Hippocampal formation (tissue), 2 donors: ENCODE data around the gene LTV1.

Source experiments
- DNase-seq, 2 donors: peaks; one replicate each; lab custom pipeline; 2025; lab: John Stamatoyannopoulos, UW

The LTV1 gene

DNA sequence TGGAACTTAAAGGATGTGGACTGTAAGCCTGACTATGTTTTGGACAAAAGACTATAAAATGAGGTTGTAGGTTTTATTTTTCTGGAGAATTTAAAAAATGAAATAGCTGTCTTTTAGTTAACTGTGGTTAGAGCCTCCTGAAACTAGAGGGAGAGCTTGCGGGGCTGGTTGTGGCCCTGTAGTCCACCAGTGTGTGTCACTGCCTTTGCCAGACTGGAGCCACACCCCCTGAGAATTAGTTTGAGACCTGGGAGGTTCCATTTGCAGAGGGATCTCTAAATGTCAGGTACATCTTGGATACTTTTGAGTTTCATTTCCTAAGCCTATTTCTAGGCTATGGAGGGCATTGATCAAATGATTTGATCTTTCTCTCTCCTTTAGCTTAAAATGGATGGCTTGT is 42.0 kb downstream of the LTV1 start:
- DNase-seq: no peak

DNA sequence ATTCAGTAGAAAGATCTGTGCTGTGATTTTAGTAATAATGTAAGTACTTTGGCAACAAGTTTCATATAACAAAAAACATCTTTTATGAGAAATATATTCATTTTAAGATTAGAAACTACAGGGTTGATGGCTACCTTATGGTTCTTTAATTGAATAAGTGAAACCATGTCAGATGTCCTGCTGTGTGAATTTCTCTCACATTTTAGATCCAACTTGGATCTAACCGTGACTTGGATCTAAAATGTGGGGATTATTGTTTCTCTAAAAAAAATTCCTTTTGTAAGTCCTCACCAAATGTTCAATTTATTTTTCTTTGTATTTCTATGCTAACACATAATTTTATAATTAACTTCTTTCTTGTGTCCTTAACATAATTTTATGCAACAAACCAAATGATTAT is 51.5 kb downstream of the LTV1 start:
- no peak for DNase-seq

DNA sequence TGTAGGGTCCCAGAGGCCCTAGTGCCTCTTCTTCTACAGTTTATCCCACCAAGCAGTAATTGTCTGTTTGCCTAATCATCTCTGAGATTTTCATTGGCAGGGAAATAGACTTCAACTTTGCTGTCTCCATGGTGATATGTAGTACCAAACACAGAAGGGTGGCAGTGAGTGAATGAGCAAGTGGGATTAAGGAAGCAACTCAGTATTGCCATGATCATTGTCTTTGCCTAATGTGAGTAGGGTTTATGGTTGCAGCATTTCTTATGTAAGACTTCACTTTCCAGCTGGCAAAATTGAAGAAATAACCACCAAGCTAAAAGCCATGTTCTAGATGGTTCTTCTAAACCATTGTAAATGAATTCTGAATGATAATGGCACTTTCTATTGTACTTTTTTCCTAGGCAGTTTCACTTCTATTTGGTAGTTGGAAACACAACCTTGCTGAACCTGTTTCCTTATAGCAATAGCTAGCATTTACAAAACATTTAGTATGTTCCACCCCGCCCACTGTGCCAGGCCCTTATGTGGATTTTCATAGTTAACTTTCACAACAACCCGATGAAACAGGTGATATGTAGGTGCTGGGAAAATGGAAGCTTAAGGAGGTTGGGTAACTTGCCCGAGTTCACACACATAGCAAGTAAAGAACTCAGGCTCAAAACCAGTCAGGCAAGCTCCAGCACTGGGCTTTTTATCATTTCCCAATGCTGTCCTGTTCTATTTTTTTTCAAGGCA is 53.2 kb downstream of the LTV1 start:
- no peak for DNase-seq

DNA sequence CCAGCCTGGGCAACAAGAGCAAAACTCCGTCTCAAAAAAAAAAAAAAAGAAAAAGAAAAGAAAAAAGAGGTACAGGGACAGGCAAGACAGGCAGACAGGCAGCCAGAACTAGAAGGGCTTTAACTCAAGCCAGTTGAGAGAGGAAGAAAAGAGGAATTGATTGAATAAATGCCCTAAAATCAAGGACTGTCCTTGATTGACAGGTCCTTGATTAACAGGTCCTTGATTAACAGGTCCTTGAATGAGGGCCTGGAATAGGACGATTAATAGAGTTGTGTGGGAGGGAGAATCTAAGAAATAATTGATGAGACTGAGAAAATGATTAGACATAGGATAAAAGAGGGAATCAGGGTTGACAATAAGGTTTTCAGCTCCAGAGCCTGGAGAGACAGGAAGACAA is 57.2 kb downstream of the LTV1 start:
- DNase-seq: no peak

DNA sequence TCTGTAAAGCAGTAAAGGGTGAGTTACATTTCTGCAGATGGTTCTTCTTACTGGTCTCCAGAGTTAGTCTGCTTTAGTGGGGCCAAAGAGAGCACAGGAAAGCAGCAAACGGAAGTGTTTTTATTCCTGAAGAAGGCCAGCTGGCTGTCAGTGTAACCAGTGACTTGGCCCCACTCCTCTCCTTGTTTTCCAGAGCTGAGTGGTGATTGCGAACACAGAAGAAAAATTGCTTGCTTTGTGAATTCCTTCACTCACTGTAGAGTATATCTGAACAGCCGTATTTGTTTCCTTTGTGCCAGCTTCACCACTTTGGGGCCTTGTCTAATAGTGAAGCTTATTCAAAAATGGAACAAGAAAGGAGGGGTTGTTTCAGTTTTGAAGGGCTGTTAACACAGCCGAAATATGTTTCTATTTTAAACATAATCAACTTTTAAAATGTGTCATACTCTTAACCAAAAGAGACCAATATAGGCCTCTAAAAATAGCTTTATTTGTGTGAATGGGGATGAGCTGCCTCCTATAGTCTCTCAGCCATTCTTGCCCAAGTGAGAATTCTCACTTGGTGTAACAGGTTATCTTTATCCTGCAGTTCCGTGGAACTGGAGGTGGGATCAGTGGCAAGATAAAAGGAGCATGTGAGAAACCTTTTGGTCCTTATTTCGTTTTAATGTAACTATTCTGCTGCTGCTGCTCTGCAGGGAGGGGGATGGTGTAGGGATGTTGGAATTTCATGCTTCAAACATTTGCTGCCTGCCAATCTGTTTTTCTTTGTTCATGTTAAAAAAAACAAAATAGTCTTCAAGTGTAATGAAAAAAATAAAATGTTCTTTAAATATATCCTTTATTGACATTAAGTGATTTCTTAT is 59.0 kb downstream of the LTV1 start:
- DNase-seq: no peak

DNA sequence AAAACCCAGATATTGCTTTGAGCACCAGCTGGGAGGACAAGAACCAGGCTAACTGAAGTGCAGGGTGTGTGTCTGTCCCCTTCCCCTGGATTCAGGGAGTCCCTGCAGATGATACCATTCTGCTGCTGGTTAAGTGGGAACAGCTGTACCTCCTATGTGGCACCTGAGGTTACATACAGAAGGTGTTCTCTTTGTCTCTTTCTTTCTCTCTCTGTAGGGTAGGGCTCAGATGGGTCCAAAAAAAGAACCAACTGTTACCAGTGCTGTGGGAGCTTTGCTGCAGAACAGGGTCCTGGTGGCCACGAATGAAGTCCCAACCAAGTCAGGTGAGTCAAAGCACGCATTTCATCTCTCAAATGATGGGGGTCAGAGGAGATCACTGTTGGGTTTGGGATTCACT is 59.7 kb downstream of the LTV1 start:
- no peak for DNase-seq

DNA sequence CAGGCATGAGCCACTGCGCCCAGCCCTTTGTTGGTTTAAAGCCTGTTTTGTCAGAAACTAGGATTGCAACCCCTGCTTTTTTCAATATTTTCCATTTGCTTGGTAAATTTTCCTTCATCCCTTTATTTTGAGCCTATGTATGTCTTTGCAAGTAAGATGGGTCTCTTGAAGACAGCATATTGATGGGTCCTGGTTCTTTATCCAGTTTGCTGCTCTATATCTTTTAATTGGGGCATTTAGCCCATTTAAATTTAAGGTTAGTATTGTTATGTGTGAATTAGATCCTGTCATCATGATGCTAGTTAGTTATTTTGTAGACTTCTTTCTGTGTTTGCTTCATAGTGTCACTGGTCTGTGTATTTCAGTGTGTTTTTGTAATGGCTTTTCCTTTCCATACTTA is 67.9 kb downstream of the LTV1 start:
- DNase-seq: no peak

DNA sequence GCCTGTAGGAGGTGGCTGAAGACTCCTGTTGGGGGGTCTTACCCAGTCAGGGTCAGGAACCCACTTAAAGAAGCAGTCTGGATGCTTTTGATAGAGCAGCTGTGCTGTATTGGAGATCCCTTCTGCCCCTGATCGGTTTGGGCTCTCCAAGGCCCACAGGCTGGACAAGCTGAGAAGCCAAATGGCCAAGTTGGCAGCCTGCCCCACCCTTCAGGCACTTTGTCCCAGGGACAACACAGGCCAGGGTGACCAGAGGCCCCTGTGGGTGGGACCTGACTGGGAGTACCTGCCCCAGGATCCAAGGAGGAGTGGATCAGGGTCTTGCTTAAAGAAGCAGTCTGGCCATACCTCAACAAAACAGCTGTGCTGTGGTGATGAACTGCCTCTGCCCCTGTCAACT is 69.5 kb downstream of the LTV1 start:
- DNase-seq: no peak
